Thoracic aorta (tissue), 2 donors: ENCODE measurements around the gene RHNO1. TPM values are rescaled to one million over a fixed set of nuclear protein-coding genes. Genes with fewer than 3 reads are reported as not detected.

Experiments used
- ATAC-seq: fragments of 150-250 bp; one replicate; pipeline ENCODE4 v1.8.0; 2017; ENCODE audit warnings: low read depth; ENCODE audit not compliant: insufficient number of reproducible peaks, low FRiP score
- DNase-seq: peaks from one replicate; pipeline ENCODE4 v3.0.0-alpha.2; 2020; ENCODE audit warnings: low spot score
- H3K27ac ChIP-seq, 2 donors: fragments of 200-600 bp; sonication (generic); 1 replicate in 1 of 2; 2 replicates in 1 of 2; pipeline ENCODE4 v1.5.1; 2016; ENCODE audit warnings: mild to moderate bottlenecking in 2 of 2, moderate library complexity in 2 of 2
- H3K27me3 ChIP-seq: fragments of 200-600 bp; sonication (generic); replicated peaks from 2 replicates; pipeline ENCODE4 v1.6.0; 2016; ENCODE audit warnings: mild to moderate bottlenecking; ENCODE audit not compliant: insufficient read depth
- H3K36me3 ChIP-seq: fragments of 200-600 bp; sonication (generic); one replicate; pipeline ENCODE4 v1.5.1; 2016
- H3K4me1 ChIP-seq, 2 donors: fragments of 200-600 bp; sonication (generic); 1 replicate in 1 of 2; 2 replicates in 1 of 2; pipeline versions ENCODE4 v1.5.1 to v1.6.0; 2016; ENCODE audit warnings: low read depth in 2 of 2, mild to moderate bottlenecking in 1 of 2; ENCODE audit not compliant: control insufficient read depth in 1 of 2
- H3K4me3 ChIP-seq: fragments of 200-600 bp; sonication (generic); 2 replicates; pipeline ENCODE4 v1.5.1; 2016; ENCODE audit warnings: mild to moderate bottlenecking
- H3K9me3 ChIP-seq: fragments of 200-600 bp; sonication (generic); 2 replicates; pipeline ENCODE4 v1.5.1; 2016
- CTCF ChIP-seq: fragments of 200-600 bp; sonication (generic); IDR thresholded peaks from one replicate; pipeline ENCODE4 v1.5.1; 2019; ENCODE audit warnings: antibody characterized with exemption
- total RNA-seq, 2 donors: library from RNA; depleted of rRNA; stranded (reverse); fragments of >200 nt; gene quantifications; one replicate each; pipeline versions ENCODE4 v1.1.0 to v1.2.3, GENCODE V29; 2016

The RHNO1 gene
- total RNA-seq, 2 donors from 2014 or later: 9.6 to 10.8 TPM

- DNase-seq: no peak
- no peak for ATAC-seq
- Histone ChIP-seq H3K27ac (peak within 1 kb of the TSS in 1 of 2 donors; percentile 15), H3K4me3 (peak within 1 kb of the TSS; percentile 63), H3K27me3 (no peaks in the 10 kb centered on the region), H3K36me3 (no peaks in the 10 kb centered on the region), H3K4me1 (peaks cover 0 to 22% of the 10 kb centered on the region in 2 donors), H3K9me3 (no peaks in the 10 kb centered on the region)
- no peak for TF ChIP-seq CTCF
Measured at GRCh38 chr12:2834581-2835491, 42.2 kb upstream of the RHNO1 start, which contains the start of gene NRIP2. TSS of gene NRIP2 (minus strand) at chr12:2835035. CDS start at chr12:2834983, 52 bp downstream.

- no peaks in the 10 kb centered on the region for H3K36me3 ChIP-seq
- no peak overlapping the region for H3K27ac ChIP-seq
- H3K4me3 ChIP-seq: no peak overlapping the region
- H3K4me1 ChIP-seq: peaks cover 0 to 22% of the 10 kb centered on the region in 2 donors
- H3K9me3 ChIP-seq: no peaks in the 10 kb centered on the region
- DNase-seq (no peak), ATAC-seq (no peak)
- no peaks in the 10 kb centered on the region for H3K27me3 ChIP-seq
- TF ChIP-seq CTCF: no peak
Measured at GRCh38 chr12:2835691-2836403, 41.2 kb upstream of the RHNO1 start.

- ATAC-seq (no peak), DNase-seq (no peak)
- no peaks in the 10 kb centered on the region for H3K36me3 ChIP-seq
- no peak for TF ChIP-seq CTCF
- no peak overlapping the region for H3K27ac ChIP-seq
- no peaks in the 10 kb centered on the region for H3K27me3 ChIP-seq
- peaks cover 0 to 22% of the 10 kb centered on the region in 2 donors for H3K4me1 ChIP-seq
- H3K9me3 ChIP-seq: no peaks in the 10 kb centered on the region
- no peak overlapping the region for H3K4me3 ChIP-seq
Measured at GRCh38 chr12:2836574-2836973, 40.4 kb upstream of the RHNO1 start.

GRCh38 chr12:2841056-2841650 lies 35.9 kb upstream of the RHNO1 start:
- no peak overlapping the region for H3K27ac ChIP-seq
- no peak overlapping the region for H3K4me3 ChIP-seq
- no peak for TF ChIP-seq CTCF
- no peaks in the 10 kb centered on the region for H3K36me3 ChIP-seq
- H3K27me3 ChIP-seq: no peaks in the 10 kb centered on the region
- H3K9me3 ChIP-seq: no peaks in the 10 kb centered on the region
- ATAC-seq: no peak
- H3K4me1 ChIP-seq: no peaks in the 10 kb centered on the region
- DNase-seq: no peak

GRCh38 chr12:2842948-2843347 lies 34.1 kb upstream of the RHNO1 start:
- DNase-seq (no peak), ATAC-seq (no peak)
- TF ChIP-seq CTCF: no peak
- H3K4me3 ChIP-seq: no peak overlapping the region
- H3K36me3 ChIP-seq: no peaks in the 10 kb centered on the region
- no peaks in the 10 kb centered on the region for H3K4me1 ChIP-seq
- no peaks in the 10 kb centered on the region for H3K27me3 ChIP-seq
- H3K9me3 ChIP-seq: no peaks in the 10 kb centered on the region
- H3K27ac ChIP-seq: no peak overlapping the region
